Activated naive CD8-positive, alpha-beta T cell treated with anti-CD3 and anti-CD28 coated beads, Interleukin-2, amount 50 U/mL, for 16 hours (primary cell): ENCODE results near the gene TIGD1.

Experiments
- DNase-seq: peaks from one replicate; pipeline ENCODE4 v3.0.0-alpha.2; 2020; ENCODE audit warnings: low read depth, low spot score

TIGD1 gene

DNA sequence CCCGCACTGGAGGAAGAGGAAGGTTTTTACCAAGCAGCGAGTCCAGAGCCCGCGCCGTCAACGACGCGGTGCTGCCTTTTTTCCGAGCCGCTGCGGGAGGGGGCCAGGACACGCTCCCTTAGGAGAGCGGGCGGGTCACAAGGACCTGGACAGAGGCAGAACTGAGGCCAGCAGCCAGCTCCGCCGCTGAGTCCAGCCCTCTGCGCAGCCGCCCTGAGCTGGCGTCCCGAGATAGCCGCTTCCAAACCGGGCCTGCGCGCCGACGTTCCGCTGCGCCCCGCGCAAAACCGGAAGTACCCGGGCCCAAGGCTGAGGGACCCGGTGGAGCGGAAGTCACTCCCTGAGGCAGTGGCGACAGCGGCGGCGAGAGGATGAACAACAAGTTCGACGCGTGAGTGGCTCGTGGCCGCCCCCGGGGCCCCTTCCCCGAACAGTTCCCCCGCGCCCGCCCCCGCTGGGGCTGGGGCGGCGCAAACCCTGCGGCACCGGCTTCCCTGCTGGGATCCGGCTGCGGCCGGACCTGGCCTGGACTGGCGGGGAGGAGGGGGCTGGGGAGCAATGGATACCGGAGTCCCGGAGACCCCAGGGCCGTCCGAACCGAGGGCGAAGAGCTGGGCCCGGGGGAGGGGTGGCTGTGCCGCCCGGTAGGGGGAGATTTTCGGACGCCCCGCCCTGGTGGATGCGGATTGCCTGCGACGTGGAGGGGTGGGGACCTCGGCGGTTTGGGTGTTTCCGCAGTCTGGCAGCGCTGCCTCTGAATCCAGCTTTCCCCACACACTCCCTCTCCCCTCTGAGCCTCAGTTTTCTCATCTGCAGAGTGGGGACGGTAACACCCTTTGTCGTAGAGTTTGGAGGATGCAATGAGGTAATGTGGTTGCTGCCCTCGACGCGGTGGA lies at the start of gene TIGD1, which contains the start of gene EIF4E2:
TIGD1 (minus strand) TSS at position 204 of the 896 bp plus-strand sequence. CDS start 675 bp downstream, outside the sequence.
EIF4E2 (plus strand) TSS at position 336 of the 896 bp plus-strand sequence; CDS start at position 372, 36 bp downstream.
- peak; percentile 87 for DNase-seq

- DNase-seq, result no peak
Observed at GRCh38 chr2:232598293-232598692, 47.9 kb upstream of the TIGD1 start.

DNA sequence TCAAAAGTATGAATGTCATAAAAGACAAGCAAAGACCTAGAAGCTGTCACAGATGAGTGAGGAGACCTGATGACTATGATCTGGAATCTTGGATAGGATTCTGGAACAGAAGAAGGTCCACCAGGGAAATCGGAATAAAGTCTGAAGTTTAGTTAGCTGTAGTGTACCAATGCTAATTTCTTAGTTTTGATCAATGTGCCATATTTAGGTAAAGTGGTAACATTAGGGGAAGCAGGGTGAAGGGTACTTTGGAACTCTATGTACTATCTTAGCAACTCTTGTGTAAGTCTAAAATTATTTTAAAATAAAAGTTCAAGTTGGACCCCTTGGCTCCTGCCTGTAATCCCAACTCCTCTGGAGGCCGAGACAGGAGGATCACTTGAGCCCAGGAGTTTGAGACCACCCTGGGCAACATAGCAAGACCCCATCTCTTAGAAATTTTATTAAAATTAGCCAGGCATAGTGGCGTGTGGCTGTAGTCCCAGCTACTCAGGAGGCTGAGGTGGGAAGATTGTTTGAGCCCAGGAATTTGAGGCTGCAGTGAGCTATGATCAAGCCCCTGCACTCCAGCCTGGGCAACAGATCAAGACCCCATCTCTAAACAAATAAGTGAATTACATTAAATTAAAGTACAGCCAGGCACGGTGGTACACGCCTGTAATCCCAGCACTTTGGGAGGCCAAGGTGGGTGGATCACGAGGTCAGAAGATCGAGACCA lies 47.2 kb upstream of the TIGD1 start:
- no peak for DNase-seq

GRCh38 chr2:232593982-232594381 lies 43.6 kb upstream of the TIGD1 start:
- DNase-seq, result no peak

DNA sequence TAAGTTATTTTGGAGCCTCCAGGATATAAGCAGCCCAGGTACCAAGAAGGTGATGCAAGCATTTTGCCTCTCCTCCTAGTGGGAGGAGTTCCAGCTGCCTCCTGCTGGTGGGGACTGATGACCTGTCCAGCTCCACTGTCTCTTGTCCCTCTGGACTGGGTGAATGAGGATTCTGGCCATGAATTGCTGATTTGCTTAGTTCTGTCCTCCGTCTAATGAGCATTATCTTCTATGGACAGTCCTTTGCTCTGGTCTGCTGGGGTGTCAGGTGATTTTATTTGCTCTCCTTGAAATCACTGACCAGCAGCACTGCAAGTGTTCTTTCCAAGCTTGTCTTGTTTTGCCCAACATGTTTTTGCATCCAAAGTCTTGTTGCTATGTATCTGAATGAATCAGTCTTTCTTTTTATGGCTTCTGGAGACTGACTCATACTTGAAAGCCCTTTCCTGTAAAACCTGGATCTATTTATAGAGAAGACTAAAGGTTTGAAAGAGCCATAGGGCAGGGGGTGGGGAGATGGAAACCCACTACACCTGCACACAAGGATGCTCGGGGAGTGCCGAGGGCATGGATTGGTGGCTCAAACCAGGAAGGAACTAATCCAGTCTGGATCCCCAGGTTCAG lies 42.5 kb upstream of the TIGD1 start:
- DNase-seq, result no peak

GRCh38 chr2:232588680-232589585 lies 38.6 kb upstream of the TIGD1 start:
- DNase-seq, result no peak

GRCh38 chr2:232588031-232588430 lies 37.7 kb upstream of the TIGD1 start:
- DNase-seq, result no peak

- no peak for DNase-seq
Observed at GRCh38 chr2:232587512-232587911, 37.2 kb upstream of the TIGD1 start.

DNA sequence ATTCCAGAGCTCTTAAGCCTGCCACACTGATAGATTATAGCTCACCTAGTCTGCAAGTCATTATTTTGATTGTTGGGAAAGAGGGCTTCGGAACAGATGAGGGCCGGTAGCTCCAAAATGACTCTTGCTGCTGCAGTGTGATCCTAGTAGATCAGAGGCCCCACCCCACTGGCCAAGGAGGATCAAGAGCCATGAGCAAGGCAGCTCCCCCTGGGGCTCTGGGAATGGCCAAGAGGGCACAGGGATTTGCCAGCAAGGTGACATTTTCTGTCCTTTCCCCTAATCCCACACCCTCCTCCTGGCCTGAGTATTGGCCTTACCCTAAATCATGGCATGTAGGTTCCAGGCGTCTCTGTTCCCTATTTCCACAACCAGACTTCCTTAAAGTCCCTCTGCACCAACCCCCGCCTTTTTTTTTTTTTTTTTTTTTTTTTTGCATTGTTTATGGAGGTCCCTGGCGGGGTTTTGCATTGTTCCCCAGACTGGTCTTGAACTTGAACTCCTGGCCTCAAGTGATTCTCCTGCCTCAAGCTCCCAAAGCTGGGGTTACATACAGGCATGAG lies 36.7 kb upstream of the TIGD1 start:
- DNase-seq, result no peak

- no peak for DNase-seq
Observed at GRCh38 chr2:232584238-232584637, 33.9 kb upstream of the TIGD1 start.

DNA sequence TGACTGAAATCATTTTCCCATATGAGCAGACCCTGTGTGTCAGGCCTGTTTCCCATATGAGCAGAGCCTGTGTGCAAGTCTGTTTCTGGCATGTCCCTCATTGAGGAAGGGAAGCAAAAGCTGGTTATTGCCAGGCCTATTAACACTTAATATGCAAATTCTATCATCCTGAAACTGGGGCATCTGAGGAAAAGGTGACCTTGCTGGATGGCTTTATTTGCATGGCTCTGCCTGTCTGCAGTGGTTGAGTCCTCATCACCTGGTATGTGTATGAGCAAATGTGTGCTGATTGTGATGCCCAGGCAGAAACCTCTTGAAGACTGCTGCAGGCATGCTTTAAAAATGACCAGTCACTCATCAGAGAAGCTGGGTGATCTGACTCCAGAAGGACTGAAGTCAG lies 31.4 kb upstream of the TIGD1 start:
- DNase-seq, result no peak

- DNase-seq, result no peak
Observed at GRCh38 chr2:232580648-232580981, 30.3 kb upstream of the TIGD1 start.

- no peak for DNase-seq
Observed at GRCh38 chr2:232578626-232579025, 28.3 kb upstream of the TIGD1 start.

DNA sequence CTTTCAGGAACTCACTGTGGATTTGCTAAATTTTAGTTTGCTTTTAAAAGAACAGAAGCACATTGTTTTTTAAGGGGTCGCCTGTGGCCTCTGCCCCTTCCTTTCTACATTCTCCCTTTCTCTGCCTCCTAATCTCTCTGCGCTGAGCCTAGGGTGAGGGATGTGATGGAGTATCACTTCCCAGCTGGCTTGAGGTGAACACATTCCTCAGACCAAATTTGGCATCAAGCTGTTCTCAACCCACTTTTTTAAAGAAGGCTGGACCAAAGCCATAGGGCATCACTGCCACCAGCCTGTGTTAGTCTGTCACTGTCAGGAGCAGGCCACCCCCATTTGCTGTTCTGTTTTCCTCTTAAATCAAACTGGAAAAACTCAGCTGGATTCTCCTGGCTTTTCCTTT lies 27.5 kb upstream of the TIGD1 start:
- no peak for DNase-seq

DNA sequence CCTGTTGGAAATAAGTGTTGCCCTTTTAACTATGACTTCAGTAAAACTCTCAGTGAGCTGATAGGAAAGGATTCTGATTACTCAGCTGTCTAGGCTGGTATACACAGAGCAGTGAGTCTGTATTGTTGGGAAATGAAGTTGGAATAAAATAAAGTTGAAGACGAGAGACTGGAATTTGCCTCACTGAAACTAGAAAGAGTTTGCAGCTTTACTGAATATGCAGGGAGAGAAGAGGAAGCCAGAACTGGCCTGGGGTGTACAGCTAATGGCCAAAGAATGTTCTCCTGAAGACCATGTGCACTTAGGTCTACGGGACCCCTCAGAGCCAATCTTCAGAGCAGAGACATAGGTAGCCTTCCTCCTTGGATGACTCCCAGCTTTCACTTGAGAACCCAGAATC lies 26.6 kb upstream of the TIGD1 start:
- DNase-seq, result no peak

GRCh38 chr2:232575404-232575746 lies 25.0 kb upstream of the TIGD1 start:
- no peak for DNase-seq

- no peak for DNase-seq
Observed at GRCh38 chr2:232574674-232575403, 24.5 kb upstream of the TIGD1 start.

DNA sequence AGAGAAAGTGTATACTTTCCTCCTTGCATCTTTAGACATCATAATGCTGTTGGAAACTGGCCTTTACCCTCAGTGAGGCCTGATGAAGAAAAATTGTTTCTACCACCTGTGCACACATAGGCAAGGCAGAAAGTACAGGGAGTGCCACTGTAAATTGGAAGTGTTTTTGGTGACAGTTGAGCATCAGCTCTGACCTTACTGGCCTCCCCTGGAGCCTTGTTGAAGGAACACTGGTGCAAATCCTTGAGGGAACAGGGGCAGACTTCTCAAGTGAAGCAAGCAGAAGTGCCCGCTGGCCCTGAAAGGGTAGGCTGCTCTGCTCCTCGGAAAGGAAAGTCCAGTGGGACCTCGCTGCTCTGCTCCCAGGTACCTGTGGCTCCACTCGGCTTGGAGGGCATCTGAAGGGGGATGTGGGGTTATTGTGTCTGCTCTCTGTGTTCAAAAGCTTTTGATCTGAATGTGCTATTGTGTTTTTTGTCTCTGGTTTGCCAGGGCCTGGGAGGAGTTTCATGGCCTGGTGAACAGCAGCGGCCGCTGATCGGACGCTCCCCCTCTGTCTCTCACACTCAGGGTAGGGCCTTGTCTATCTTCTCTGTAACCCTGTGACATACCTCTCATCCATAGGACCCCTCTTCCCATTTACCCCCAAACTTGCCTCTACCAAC lies 23.5 kb upstream of the TIGD1 start:
- DNase-seq, result no peak

DNA sequence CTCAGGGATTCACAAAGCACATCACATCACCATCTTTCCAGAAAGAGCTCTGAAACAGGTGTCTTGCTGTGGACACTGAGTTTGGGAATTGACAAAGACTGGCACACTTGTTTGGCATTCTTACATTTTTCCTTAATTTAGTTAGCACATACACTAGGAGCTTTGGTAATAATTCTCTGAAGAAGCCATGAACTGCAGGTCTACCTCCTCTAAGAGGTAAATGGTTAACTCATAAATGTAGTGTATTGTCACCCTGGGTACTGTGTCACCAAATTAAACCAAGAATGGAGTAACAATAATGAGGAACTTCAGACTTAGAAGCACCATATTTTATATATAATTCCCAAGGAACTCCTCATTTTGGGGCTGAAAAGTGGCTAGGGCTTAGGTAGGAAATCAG lies 22.7 kb upstream of the TIGD1 start:
- DNase-seq, result no peak

- no peak for DNase-seq
Observed at GRCh38 chr2:232571026-232571474, 20.7 kb upstream of the TIGD1 start.
